Peyer's patch (tissue), 4 donors: ENCODE measurements around the gene ABI3. TPM values are rescaled to one million over a fixed set of nuclear protein-coding genes. Genes with fewer than 3 reads are reported as not detected.

Experiments used
- DNase-seq, 3 donors: peaks; one replicate each; pipeline ENCODE4 v3.0.0-alpha.2; 2017 to 2019
- H3K27ac ChIP-seq, 4 donors: fragments of 200-600 bp; sonication (generic); one replicate each; pipeline ENCODE4 v1.5.1; 2016 to 2019
- H3K27me3 ChIP-seq, 2 donors: fragments of 200-600 bp; sonication (generic); one replicate each; pipeline ENCODE4 v1.5.1; 2019
- H3K36me3 ChIP-seq, 3 donors: fragments of 200-600 bp; sonication (generic); one replicate each; pipeline ENCODE4 v1.5.1; 2016 to 2019
- H3K4me1 ChIP-seq, 4 donors: fragments of 200-600 bp; sonication (generic); one replicate each; pipeline ENCODE4 v1.5.1; 2016 to 2019
- H3K4me3 ChIP-seq, 4 donors: fragments of 200-600 bp; sonication (generic); 1 replicate in 3 of 4; 2 replicates in 1 of 4; pipeline ENCODE4 v1.5.1; 2016 to 2019; ENCODE audit warnings: mild to moderate bottlenecking in 1 of 4
- H3K9me3 ChIP-seq, 4 donors: fragments of 200-600 bp; sonication (generic); one replicate each; pipeline ENCODE4 v1.5.1; 2016 to 2019; ENCODE audit warnings: mild to moderate bottlenecking in 1 of 4
- CTCF ChIP-seq, 6 experiments: fragments of 450-650 bp in 4 of 6; fragments of 200-600 bp in 2 of 6; sonication (generic) in 1 of 6; IDR thresholded peaks; one replicate each; pipeline ENCODE4 v1.5.1; 2017 to 2019; ENCODE audit warnings: antibody characterized with exemption in 6 of 6, mild to moderate bottlenecking in 3 of 6, moderate library complexity in 1 of 6
- POLR2A ChIP-seq, 2 donors: fragments of 450-650 bp; IDR thresholded peaks; one replicate each; pipeline ENCODE4 v1.5.1; 2017; ENCODE audit warnings: antibody characterized with exemption in 2 of 2, mild to moderate bottlenecking in 2 of 2, moderate library complexity in 2 of 2
- total RNA-seq, 4 donors: library from RNA; depleted of rRNA; stranded (reverse); fragments of >200 nt; gene quantifications; one replicate each; pipeline ENCODE4 v1.1.0, GENCODE V29; 2016

The ABI3 gene
- total RNA-seq, 4 donors from 2014 or later: 4.9 to 50.3 (median 8.9) TPM

- no peak for TF ChIP-seq POLR2A (IDR thresholded peaks at IDR 0.05)
- TF ChIP-seq CTCF (IDR thresholded peaks at IDR 0.05): no peak
- no peak overlapping the region for H3K4me3 ChIP-seq
- H3K27me3 ChIP-seq: no peaks in the 10 kb centered on the region
- no peak for DNase-seq
- no peaks in the 10 kb centered on the region for H3K9me3 ChIP-seq
- no peaks in the 10 kb centered on the region for H3K4me1 ChIP-seq
- H3K27ac ChIP-seq: no peak overlapping the region
- no peaks in the 10 kb centered on the region for H3K36me3 ChIP-seq
Observed at GRCh38 chr17:49244839-49245238, 34.3 kb downstream of the ABI3 start.

- Histone ChIP-seq H3K36me3 (no peaks in the 10 kb centered on the region), H3K9me3 (no peaks in the 10 kb centered on the region), H3K27ac (no peak overlapping the region), H3K27me3 (no peaks in the 10 kb centered on the region), H3K4me1 (no peaks in the 10 kb centered on the region), H3K4me3 (no peak overlapping the region)
- DNase-seq: no peak
- TF ChIP-seq POLR2A (IDR thresholded peaks at IDR 0.05) (no peak), CTCF (IDR thresholded peaks at IDR 0.05) (no peak)
Observed at GRCh38 chr17:49247944-49248343, 37.4 kb downstream of the ABI3 start.

GRCh38 chr17:49249292-49249794 is 38.8 kb downstream of the ABI3 start:
- Histone ChIP-seq H3K36me3 (no peaks in the 10 kb centered on the region), H3K4me3 (no peak overlapping the region), H3K9me3 (no peaks in the 10 kb centered on the region), H3K4me1 (no peaks in the 10 kb centered on the region), H3K27me3 (no peaks in the 10 kb centered on the region), H3K27ac (no peak overlapping the region)
- no peak for DNase-seq
- TF ChIP-seq CTCF (IDR thresholded peaks at IDR 0.05) (no peak), POLR2A (IDR thresholded peaks at IDR 0.05) (no peak)

GRCh38 chr17:49249890-49250522 is 39.5 kb downstream of the ABI3 start:
- no peak for DNase-seq
- TF ChIP-seq CTCF (IDR thresholded peaks at IDR 0.05): no peak
- no peak for TF ChIP-seq POLR2A (IDR thresholded peaks at IDR 0.05)
- H3K4me3 ChIP-seq: no peak overlapping the region

GRCh38 chr17:49252148-49252695 is 41.7 kb downstream of the ABI3 start:
- Histone ChIP-seq H3K36me3 (no peaks in the 10 kb centered on the region), H3K4me1 (no peaks in the 10 kb centered on the region), H3K27me3 (no peaks in the 10 kb centered on the region), H3K4me3 (no peak overlapping the region), H3K9me3 (no peaks in the 10 kb centered on the region), H3K27ac (no peak overlapping the region)
- TF ChIP-seq POLR2A (IDR thresholded peaks at IDR 0.05) (no peak), CTCF (IDR thresholded peaks at IDR 0.05) (peak in 2 of 6 experiments; percentile 13 to 17)
- DNase-seq: no peak

More at GRCh38 chr17:49249890-49250522, 39.5 kb downstream of the ABI3 start:
- no peaks in the 10 kb centered on the region for H3K36me3 ChIP-seq
- H3K27ac ChIP-seq: no peak overlapping the region
- H3K9me3 ChIP-seq: no peaks in the 10 kb centered on the region
- H3K27me3 ChIP-seq: no peaks in the 10 kb centered on the region
- no peaks in the 10 kb centered on the region for H3K4me1 ChIP-seq
